H1 (cell line): ENCODE data around the gene GNAQ. TPM values are rescaled to one million over a fixed set of nuclear protein-coding genes. Genes with fewer than 3 reads are reported as not detected.

Source experiments
- CBX8 ChIP-seq: fragments of 300-800, 300-1000 bp; sonication (generic); IDR thresholded peaks from 2 replicates; pipeline ENCODE4 v1.7.1; 2016; ENCODE audit warnings: low read depth, low read length, borderline replicate concordance
- CEBPB ChIP-seq: IDR thresholded peaks from 2 replicates; pipeline ENCODE4 v1.6.1; 2012; ENCODE audit warnings: low read depth, low read length
- JUN ChIP-seq: IDR thresholded peaks from 2 replicates; pipeline ENCODE4 v1.6.1; 2011; ENCODE audit warnings: low read depth, mild to moderate bottlenecking, improper control_type of control experiment, low read length
- POLR2A ChIP-seq, 2 experiments: IDR thresholded peaks; 1 replicate in 1 of 2; 2 replicates in 1 of 2; pipeline ENCODE4 v1.6.1; 2011; ENCODE audit warnings: low read depth in 2 of 2, low read length in 2 of 2, mild to moderate bottlenecking in 2 of 2; ENCODE audit errors: control extremely low read depth in 1 of 2
- polyA plus RNA-seq, 7 experiments: library from polyadenylated mRNA; depleted of rRNA in 3 of 7; stranded (reverse) in 5 of 7; unstranded in 2 of 7; fragments of >200 nt in 5 of 7; fragments of 200-250 nt in 2 of 7; gene quantifications; 1 replicate in 5 of 7; 2 replicates in 1 of 7; 4 replicates in 1 of 7; pipeline versions ENCODE4 v1.2.1 to v1.2.3, GENCODE V29; 2011 to 2013; ENCODE audit warnings: missing spikeins in 2 of 7, mixed read lengths in 2 of 7
- total RNA-seq: library from RNA; stranded (reverse); fragmentation: NEBNext Ultra II Directional; extraction: Animal tissue kit (Norgen Biotek cat#: 25700); gene quantifications from 2 replicates; pipeline ENCODE4 v1.2.1, GENCODE V29; 2021

The GNAQ gene
- total and polyA plus RNA-seq, 2 of the 8 experiments (the other 6 are each of a cell fraction or from before 2014, with no cell fraction given) = 22.8 to 63.8 TPM

- TF ChIP-seq CBX8 = no peak
- no peak for TF ChIP-seq CEBPB
- TF ChIP-seq POLR2A (IDR thresholded peaks at IDR 0.05; ENCODE audit: control extremely low read depth in 1 of 2, low read depth in 2 of 2, low read length in 2 of 2) = no peak
- no peak for TF ChIP-seq JUN
Observed at GRCh38 chr9:77750284-77750683, 281.3 kb downstream of the GNAQ start (continued).
